Keratinocyte (primary cell): ENCODE data around the gene PAX5.

ENCODE experiments used
- CTCF ChIP-seq, 3 experiments: IDR thresholded peaks in 1 of 3; conservative IDR thresholded peaks in 1 of 3; optimal IDR thresholded peaks in 1 of 3; 2 replicates in 2 of 3; 3 replicates in 1 of 3; pipeline versions ENCODE3 to v1.5.1; 2011; ENCODE audit warnings: low read length in 3 of 3, mild to moderate bottlenecking in 3 of 3, moderate library complexity in 2 of 3, control low read depth in 1 of 3, inconsistent platforms in 1 of 3; ENCODE audit not compliant: insufficient read depth in 2 of 3; ENCODE audit errors: extremely low read depth in 1 of 3
- EZH2 ChIP-seq: IDR thresholded peaks from one replicate; pipeline ENCODE4 v1.6.1; 2012; ENCODE audit warnings: inconsistent platforms, mild to moderate bottlenecking, low read length, moderate library complexity

DNA sequence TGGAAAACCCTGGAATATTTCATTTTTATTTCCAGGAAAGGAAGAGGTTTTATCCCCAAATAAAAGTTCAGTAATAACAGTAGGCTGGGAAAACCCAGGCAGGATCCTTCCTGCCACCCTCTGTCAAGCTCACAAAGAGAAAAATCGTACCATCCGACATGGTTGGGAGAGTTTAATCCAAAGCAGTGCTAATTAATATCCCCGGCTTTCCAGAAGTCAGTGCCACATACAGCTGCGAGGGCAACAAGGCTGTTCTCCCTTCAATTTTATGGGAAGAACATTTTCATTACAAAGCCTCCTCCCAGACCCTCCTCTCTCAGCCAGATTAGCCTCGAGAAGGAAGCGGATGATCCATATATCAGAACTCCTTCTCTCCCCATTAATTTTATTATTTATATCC is 95.5 kb downstream of the PAX5 start:
- no peak for TF ChIP-seq CTCF (optimal IDR thresholded peaks at IDR 0.05 in 1 of 3, IDR thresholded peaks at IDR 0.05 in 1 of 3, conservative IDR thresholded peaks at IDR 0.05 in 1 of 3; ENCODE audit: extremely low read depth in 1 of 3, insufficient read depth in 2 of 3, low read length in 3 of 3)
- no peak for TF ChIP-seq EZH2
